Uterus (tissue), 2 donors: ENCODE measurements around the gene ABCC2.

Experiments used
- CTCF ChIP-seq, 4 experiments: fragments of 200-600 bp in 2 of 4; fragments of 450-650 bp in 2 of 4; sonication (generic) in 2 of 4; IDR thresholded peaks; one replicate each; pipeline ENCODE4 v1.5.1; 2016 to 2019; ENCODE audit warnings: antibody characterized with exemption in 4 of 4, mild to moderate bottlenecking in 2 of 4, moderate library complexity in 1 of 4
- POLR2A ChIP-seq, 2 donors: fragments of 450-650 bp; IDR thresholded peaks; one replicate each; pipeline ENCODE4 v1.6.1; 2016; ENCODE audit warnings: antibody characterized with exemption in 2 of 2, mild to moderate bottlenecking in 1 of 2, moderate library complexity in 1 of 2

- TF ChIP-seq CTCF (IDR thresholded peaks at IDR 0.05) (no peak), POLR2A (IDR thresholded peaks at IDR 0.05) (no peak)
Measured at GRCh38 chr10:99791831-99792230, 9.4 kb downstream of the ABCC2 start.
